ENCODE data around the gene BTBD2. TPM values are rescaled to one million over a fixed set of nuclear protein-coding genes. Genes with fewer than 3 reads are reported as not detected.

The BTBD2 gene
- total RNA-seq, 1 experiment from 2014 or later, result 81.0 TPM

DNA sequence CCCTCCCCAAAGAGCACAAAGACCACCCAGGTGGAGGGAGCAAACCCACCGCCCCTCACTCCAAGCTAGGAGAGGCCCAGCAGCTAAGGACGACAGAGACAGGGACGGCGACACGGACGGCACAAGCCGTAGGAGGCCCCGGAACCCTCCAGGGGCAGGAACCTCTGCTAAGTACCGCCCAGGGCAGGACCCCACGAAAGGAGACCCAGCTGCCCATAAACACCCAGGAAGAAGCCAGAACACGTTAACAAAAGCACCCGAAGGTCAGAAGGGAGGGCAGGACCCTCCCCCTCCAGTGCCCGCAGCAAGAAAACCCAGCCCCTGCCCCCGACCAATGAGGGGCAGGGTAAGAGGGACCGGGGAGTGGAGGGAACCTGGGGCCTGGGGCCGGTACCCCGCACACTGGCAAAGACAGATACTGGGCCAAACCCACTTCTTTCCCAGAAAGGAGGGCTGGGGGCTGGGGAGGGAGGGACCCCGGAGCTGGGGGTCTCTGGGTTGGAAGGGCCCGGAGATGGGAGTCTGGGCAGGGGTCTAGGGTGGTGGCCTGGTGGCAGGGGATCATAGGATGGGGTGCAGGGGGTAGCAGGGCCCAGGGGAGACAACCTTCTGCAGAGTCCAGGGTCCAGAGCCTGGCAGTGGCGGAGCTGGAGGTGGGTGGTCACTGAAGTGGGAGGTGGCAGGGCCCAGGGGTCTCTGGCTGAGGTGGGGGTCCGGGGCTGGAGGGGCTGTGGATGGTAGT lies 2.4 kb downstream of the BTBD2 start:
- ChIA-PET POLR2A (ENCODE audit: unreplicated experiment) (no interaction called here), CTCF (no interaction called here)
- H3K27ac ChIP-seq, result no peak overlapping the region
- no peaks in the 10 kb centered on the region for H3K27me3 ChIP-seq (ENCODE audit: insufficient read depth, low read depth)
- no peak overlapping the region for H2AFZ ChIP-seq
- no peaks in the 10 kb centered on the region for H3K9me3 ChIP-seq (ENCODE audit: insufficient read depth, low read depth)
- no peaks in the 10 kb centered on the region for H3K9me2 ChIP-seq (ENCODE audit: insufficient read depth)
- no peak overlapping the region for H3K4me3 ChIP-seq
- no peaks in the 10 kb centered on the region for H3K36me3 ChIP-seq (ENCODE audit: low read depth)
- intact Hi-C loops (cut with micrococcal nuclease; ENCODE audit: unreplicated experiment), result loop anchor here (10.0 kb wide), 1 partner anchor 142 kb away; the partner anchor contains the start of gene AP3D1
- DNase-seq, result no peak
- no peaks in the 10 kb centered on the region; the same call in 1 of the 2 replicates for H3K4me1 ChIP-seq (replicated peaks; ENCODE audit: insufficient read depth)
- TSS peak; percentile 20 for BruUV-seq (replicated peaks)
- H4K20me1 ChIP-seq (ENCODE audit: insufficient read depth), result no peaks in the 10 kb centered on the region
- H3K4me2 ChIP-seq, result no peak overlapping the region
- peaks cover 15% of the 10 kb centered on the region for H3K79me2 ChIP-seq (ENCODE audit: low read depth)
- no peaks in the 10 kb centered on the region for H3F3A ChIP-seq (ENCODE audit: insufficient read depth, low read depth)
- TF ChIP-seq, protein P1, sequence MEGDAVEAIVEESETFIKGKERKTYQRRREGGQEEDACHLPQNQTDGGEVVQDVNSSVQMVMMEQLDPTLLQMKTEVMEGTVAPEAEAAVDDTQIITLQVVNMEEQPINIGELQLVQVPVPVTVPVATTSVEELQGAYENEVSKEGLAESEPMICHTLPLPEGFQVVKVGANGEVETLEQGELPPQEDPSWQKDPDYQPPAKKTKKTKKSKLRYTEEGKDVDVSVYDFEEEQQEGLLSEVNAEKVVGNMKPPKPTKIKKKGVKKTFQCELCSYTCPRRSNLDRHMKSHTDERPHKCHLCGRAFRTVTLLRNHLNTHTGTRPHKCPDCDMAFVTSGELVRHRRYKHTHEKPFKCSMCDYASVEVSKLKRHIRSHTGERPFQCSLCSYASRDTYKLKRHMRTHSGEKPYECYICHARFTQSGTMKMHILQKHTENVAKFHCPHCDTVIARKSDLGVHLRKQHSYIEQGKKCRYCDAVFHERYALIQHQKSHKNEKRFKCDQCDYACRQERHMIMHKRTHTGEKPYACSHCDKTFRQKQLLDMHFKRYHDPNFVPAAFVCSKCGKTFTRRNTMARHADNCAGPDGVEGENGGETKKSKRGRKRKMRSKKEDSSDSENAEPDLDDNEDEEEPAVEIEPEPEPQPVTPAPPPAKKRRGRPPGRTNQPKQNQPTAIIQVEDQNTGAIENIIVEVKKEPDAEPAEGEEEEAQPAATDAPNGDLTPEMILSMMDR (conservative IDR thresholded peaks at IDR 0.05), result no peak
- TF ChIP-seq EZH2 (IDR thresholded peaks at IDR 0.05; ENCODE audit: low read depth), result no peak

DNA sequence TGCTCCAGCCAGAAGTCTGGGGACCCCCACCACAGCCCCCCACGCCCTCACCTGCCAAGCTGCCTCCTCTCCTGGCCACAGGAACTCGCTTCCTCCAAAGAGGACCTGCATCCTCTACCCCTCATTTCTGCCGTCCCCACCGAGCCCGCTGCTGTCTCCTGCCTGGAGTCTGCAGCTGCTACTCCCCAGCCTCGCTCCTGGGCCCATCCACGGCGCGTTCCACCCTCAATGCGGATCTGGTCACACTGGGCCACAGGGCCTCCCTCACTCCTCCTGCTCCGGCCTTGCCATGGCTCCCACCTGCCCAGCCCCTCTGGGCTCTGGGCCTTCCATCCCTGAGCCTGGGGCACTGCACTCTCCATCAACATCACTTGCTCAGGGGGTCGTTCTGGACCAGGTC lies 4.3 kb downstream of the BTBD2 start:
- ChIA-PET POLR2A (ENCODE audit: unreplicated experiment) (no interaction called here), CTCF (no interaction called here)
- Histone ChIP-seq H2AFZ (no peak overlapping the region), H3F3A (ENCODE audit: insufficient read depth, low read depth) (no peaks in the 10 kb centered on the region), H3K27ac (no peak overlapping the region), H3K79me2 (ENCODE audit: low read depth) (peaks cover 15% of the 10 kb centered on the region), H3K36me3 (ENCODE audit: low read depth) (no peaks in the 10 kb centered on the region), H3K9me3 (ENCODE audit: insufficient read depth, low read depth) (no peaks in the 10 kb centered on the region), H3K4me3 (no peak overlapping the region), H3K27me3 (ENCODE audit: insufficient read depth, low read depth) (no peaks in the 10 kb centered on the region), H3K4me1 (replicated peaks; ENCODE audit: insufficient read depth) (no peaks in the 10 kb centered on the region; the same call in 1 of the 2 replicates), H3K9me2 (ENCODE audit: insufficient read depth) (no peaks in the 10 kb centered on the region), H4K20me1 (ENCODE audit: insufficient read depth) (no peaks in the 10 kb centered on the region; the same call in 1 of the 2 replicates), H3K4me2 (no peak overlapping the region)
- no peak for DNase-seq
- no TSS peak for BruUV-seq (replicated peaks)
- intact Hi-C loops (cut with micrococcal nuclease; ENCODE audit: unreplicated experiment), result loop anchor here (10.0 kb wide), 1 partner anchor 144 kb away; the partner anchor contains the start of gene AP3D1
- TF ChIP-seq, protein P1 (conservative IDR thresholded peaks at IDR 0.05), result no peak
- no peak for TF ChIP-seq EZH2 (IDR thresholded peaks at IDR 0.05; ENCODE audit: low read depth)

DNA sequence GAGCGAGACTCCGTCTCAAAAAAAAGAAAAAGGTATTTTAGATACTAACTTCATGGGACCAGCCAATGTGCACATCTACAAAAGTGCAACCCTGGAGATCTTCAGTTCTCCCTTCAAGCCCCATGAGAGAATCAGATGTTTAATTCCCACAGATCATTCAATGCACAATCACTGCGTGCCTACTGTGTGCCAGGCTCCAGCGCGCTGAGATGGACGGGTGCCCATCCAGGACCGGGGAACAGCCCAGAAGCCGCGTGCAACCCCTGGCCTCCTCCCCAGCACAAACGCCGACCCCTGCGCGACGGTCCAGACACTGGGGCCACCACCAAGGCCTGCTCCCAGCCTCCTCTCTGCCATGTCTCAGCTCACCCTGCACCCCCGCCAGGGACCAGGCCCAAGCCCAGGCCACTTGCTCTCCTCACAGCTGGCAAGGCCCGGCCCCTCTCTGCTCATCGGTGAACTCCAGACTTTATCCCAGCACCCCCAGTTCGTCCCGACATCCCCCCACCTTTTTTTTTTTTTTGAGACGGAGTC lies 5.3 kb downstream of the BTBD2 start:
- POLR2A ChIA-PET (ENCODE audit: unreplicated experiment), result no interaction called here
- CTCF ChIA-PET, result no interaction called here
- no peaks in the 10 kb centered on the region for H3K27me3 ChIP-seq (ENCODE audit: insufficient read depth, low read depth)

More for the DNA sequence above, 5.3 kb downstream of the BTBD2 start:
- no peaks in the 10 kb centered on the region for H3K9me3 ChIP-seq (ENCODE audit: insufficient read depth, low read depth)
- H4K20me1 ChIP-seq (ENCODE audit: insufficient read depth), result no peaks in the 10 kb centered on the region; the same call in 1 of the 2 replicates
- no peaks in the 10 kb centered on the region for H3K36me3 ChIP-seq (ENCODE audit: low read depth)
- H3K79me2 ChIP-seq (ENCODE audit: low read depth), result peaks cover 15% of the 10 kb centered on the region
- H3K4me2 ChIP-seq, result no peak overlapping the region
- no peak overlapping the region for H3K4me3 ChIP-seq
- no peaks in the 10 kb centered on the region for H3F3A ChIP-seq (ENCODE audit: insufficient read depth, low read depth)
- no peak overlapping the region for H2AFZ ChIP-seq
- no peaks in the 10 kb centered on the region for H3K9me2 ChIP-seq (ENCODE audit: insufficient read depth)
- intact Hi-C loops (cut with micrococcal nuclease; ENCODE audit: unreplicated experiment), result loop anchor here (10.0 kb wide), 1 partner anchor 145 kb away; the partner anchor contains the start of gene AP3D1
- BruUV-seq (replicated peaks), result no TSS peak
- DNase-seq, result no peak
- H3K27ac ChIP-seq, result no peak overlapping the region
- TF ChIP-seq, protein P1 (conservative IDR thresholded peaks at IDR 0.05), result no peak
- TF ChIP-seq EZH2 (IDR thresholded peaks at IDR 0.05; ENCODE audit: low read depth), result no peak
- H3K4me1 ChIP-seq (replicated peaks; ENCODE audit: insufficient read depth), result no peaks in the 10 kb centered on the region
